Thoracic aorta (tissue), 2 donors: ENCODE data around the gene DAP. TPM values are rescaled to one million over a fixed set of nuclear protein-coding genes. Genes with fewer than 3 reads are reported as not detected.

Experiments
- ATAC-seq: fragments of 150-250 bp; one replicate; pipeline ENCODE4 v1.8.0; 2017; ENCODE audit warnings: low read depth; ENCODE audit not compliant: insufficient number of reproducible peaks, low FRiP score
- DNase-seq: peaks from one replicate; pipeline ENCODE4 v3.0.0-alpha.2; 2020; ENCODE audit warnings: low spot score
- H3K27ac ChIP-seq, 2 donors: fragments of 200-600 bp; sonication (generic); 1 replicate in 1 of 2; 2 replicates in 1 of 2; pipeline ENCODE4 v1.5.1; 2016; ENCODE audit warnings: mild to moderate bottlenecking in 2 of 2, moderate library complexity in 2 of 2
- H3K27me3 ChIP-seq: fragments of 200-600 bp; sonication (generic); replicated peaks from 2 replicates; pipeline ENCODE4 v1.6.0; 2016; ENCODE audit warnings: mild to moderate bottlenecking; ENCODE audit not compliant: insufficient read depth
- H3K36me3 ChIP-seq: fragments of 200-600 bp; sonication (generic); one replicate; pipeline ENCODE4 v1.5.1; 2016
- H3K4me1 ChIP-seq, 2 donors: fragments of 200-600 bp; sonication (generic); 1 replicate in 1 of 2; 2 replicates in 1 of 2; pipeline versions ENCODE4 v1.5.1 to v1.6.0; 2016; ENCODE audit warnings: low read depth in 2 of 2, mild to moderate bottlenecking in 1 of 2; ENCODE audit not compliant: control insufficient read depth in 1 of 2
- H3K4me3 ChIP-seq: fragments of 200-600 bp; sonication (generic); 2 replicates; pipeline ENCODE4 v1.5.1; 2016; ENCODE audit warnings: mild to moderate bottlenecking
- H3K9me3 ChIP-seq: fragments of 200-600 bp; sonication (generic); 2 replicates; pipeline ENCODE4 v1.5.1; 2016
- total RNA-seq, 2 donors: library from RNA; depleted of rRNA; stranded (reverse); fragments of >200 nt; gene quantifications; one replicate each; pipeline versions ENCODE4 v1.1.0 to v1.2.3, GENCODE V29; 2016
- TF ChIP-seq, protein P1 (sequence below): fragments of 200-600 bp; sonication (generic); IDR thresholded peaks from one replicate; pipeline ENCODE4 v1.5.1; 2019; ENCODE audit warnings: antibody characterized with exemption

The DAP gene
- total RNA-seq, 2 donors from 2014 or later = 79.6 to 113 TPM

DNA sequence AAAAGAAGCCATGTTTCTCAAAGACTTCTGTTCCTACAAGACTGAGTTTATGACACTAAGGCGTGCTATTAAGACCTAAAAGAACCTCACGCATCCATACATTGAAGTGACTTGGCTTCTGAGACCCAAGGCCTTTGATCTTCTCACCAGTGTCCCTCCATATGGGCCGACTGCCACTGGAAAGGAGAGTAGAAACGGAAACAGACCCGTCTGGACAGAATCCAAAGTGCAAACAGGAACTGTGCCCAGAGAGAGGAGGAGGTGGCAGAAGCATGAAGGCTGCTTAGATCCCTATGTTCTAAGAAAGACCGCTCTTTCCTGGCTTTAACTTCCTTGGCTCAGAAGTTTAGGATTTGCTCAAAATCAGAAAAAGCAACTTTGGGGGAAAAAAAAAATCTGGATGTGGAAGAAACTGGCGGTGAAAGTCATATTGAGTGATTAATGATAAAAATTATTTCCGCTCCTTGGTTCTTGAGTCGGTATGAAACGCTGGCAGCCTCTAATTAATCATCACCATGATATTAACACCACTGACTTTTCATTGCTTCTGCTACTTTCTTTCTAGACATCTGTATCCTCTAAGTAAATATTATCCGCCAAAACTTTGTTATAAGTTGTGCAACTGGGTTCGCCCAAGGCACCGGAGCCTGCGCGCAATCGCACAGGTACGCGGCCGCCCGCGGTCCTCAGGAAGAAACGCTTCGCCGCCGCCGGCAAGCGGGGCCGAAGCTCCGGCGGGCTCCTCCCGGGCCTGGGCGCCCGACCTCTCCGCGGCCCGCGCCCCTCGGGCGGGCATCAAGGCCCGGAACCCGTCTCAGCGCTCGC is 726 bp downstream of the DAP start:
- peak overlapping the region; percentile 83 to 92 for H3K27ac ChIP-seq
- peak overlapping the region; percentile 86 for H3K4me3 ChIP-seq
- peaks cover 23 to 61% of the 10 kb centered on the region in 2 donors for H3K4me1 ChIP-seq
- DNase-seq (no peak), ATAC-seq (no peak)
- H3K36me3 ChIP-seq = no peaks in the 10 kb centered on the region
- H3K9me3 ChIP-seq = no peaks in the 10 kb centered on the region
- TF ChIP-seq, protein P1, sequence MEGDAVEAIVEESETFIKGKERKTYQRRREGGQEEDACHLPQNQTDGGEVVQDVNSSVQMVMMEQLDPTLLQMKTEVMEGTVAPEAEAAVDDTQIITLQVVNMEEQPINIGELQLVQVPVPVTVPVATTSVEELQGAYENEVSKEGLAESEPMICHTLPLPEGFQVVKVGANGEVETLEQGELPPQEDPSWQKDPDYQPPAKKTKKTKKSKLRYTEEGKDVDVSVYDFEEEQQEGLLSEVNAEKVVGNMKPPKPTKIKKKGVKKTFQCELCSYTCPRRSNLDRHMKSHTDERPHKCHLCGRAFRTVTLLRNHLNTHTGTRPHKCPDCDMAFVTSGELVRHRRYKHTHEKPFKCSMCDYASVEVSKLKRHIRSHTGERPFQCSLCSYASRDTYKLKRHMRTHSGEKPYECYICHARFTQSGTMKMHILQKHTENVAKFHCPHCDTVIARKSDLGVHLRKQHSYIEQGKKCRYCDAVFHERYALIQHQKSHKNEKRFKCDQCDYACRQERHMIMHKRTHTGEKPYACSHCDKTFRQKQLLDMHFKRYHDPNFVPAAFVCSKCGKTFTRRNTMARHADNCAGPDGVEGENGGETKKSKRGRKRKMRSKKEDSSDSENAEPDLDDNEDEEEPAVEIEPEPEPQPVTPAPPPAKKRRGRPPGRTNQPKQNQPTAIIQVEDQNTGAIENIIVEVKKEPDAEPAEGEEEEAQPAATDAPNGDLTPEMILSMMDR = no peak
- H3K27me3 ChIP-seq = no peaks in the 10 kb centered on the region

GRCh38 chr5:10759111-10759510 is 1.9 kb downstream of the DAP start:
- no peak for DNase-seq
- H3K36me3 ChIP-seq = peaks cover 2% of the 10 kb centered on the region
- H3K27me3 ChIP-seq = no peaks in the 10 kb centered on the region
- TF ChIP-seq, protein P1 = no peak
- peaks cover 23 to 63% of the 10 kb centered on the region in 2 donors for H3K4me1 ChIP-seq
- H3K27ac ChIP-seq = peak overlapping the region in 1 of 2 donors; percentile 83
- H3K9me3 ChIP-seq = no peaks in the 10 kb centered on the region
- H3K4me3 ChIP-seq = no peak overlapping the region
- no peak for ATAC-seq

- Histone ChIP-seq H3K36me3 (peaks cover 3% of the 10 kb centered on the region), H3K9me3 (no peaks in the 10 kb centered on the region), H3K27me3 (no peaks in the 10 kb centered on the region), H3K27ac (peak overlapping the region; percentile 25 to 45), H3K4me3 (peak overlapping the region; percentile 50), H3K4me1 (peaks cover 23 to 62% of the 10 kb centered on the region in 2 donors)
- no peak for ATAC-seq
- DNase-seq = no peak
- TF ChIP-seq, protein P1 = no peak
Measured at GRCh38 chr5:10757922-10758555, 3.0 kb downstream of the DAP start.

DNA sequence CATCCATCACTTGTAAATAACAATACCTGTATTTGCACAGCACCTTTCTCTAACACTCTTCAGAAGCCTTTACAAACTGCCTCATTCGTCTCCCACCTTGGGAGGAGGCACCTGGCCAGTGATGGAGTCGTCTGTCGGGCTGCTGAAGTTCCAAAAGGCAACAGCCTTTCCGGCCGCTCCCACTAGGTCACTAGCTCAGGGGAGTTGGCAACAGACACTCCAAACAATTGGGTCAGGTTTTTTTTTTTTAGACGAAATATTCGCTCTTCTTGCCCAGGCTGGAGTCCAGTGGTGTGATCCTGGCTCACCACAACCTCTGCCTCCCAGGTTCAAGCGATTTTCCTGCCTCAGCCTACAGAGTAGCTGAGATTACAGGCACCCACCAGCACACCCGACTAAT is 4.0 kb downstream of the DAP start:
- DNase-seq = no peak
- Histone ChIP-seq H3K9me3 (no peaks in the 10 kb centered on the region), H3K36me3 (peaks cover 3% of the 10 kb centered on the region), H3K4me1 (peaks cover 23 to 53% of the 10 kb centered on the region in 2 donors), H3K27me3 (no peaks in the 10 kb centered on the region), H3K27ac (peak overlapping the region; percentile 25 to 45), H3K4me3 (peak overlapping the region; percentile 50)
- no peak for ATAC-seq
- TF ChIP-seq, protein P1 = no peak

DNA sequence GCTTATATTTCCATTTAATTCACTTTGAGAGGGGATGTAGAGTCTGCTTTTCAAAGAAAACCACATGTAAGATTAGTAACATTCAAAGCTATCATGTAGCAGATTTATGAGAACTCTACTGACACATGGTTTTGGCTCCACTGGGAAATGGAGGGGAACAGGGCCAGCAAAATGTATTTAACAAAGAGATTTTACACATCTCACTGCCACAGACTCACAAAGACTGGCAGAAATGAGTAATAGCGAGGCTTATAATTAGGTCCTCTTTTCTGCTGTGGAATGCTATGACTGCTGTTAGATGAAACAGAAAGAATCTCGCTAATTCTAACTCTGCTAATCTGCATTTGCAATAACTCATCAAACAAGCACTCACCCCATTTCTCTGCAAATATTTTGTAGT is 4.5 kb downstream of the DAP start:
- no peaks in the 10 kb centered on the region for H3K27me3 ChIP-seq
- peak overlapping the region; percentile 50 for H3K4me3 ChIP-seq
- H3K27ac ChIP-seq = peak overlapping the region; percentile 25 to 45
- peaks cover 23 to 57% of the 10 kb centered on the region in 2 donors for H3K4me1 ChIP-seq
- H3K36me3 ChIP-seq = peaks cover 3% of the 10 kb centered on the region
- H3K9me3 ChIP-seq = no peaks in the 10 kb centered on the region
- DNase-seq = no peak
- ATAC-seq = no peak
- TF ChIP-seq, protein P1 = no peak
